Fibroblast of villous mesenchyme (primary cell): ENCODE results near the gene ST6GALNAC1. TPM values are rescaled to one million over a fixed set of nuclear protein-coding genes. Genes with fewer than 3 reads are reported as not detected.

Experiments used
- DNase-seq: peaks from one replicate; pipeline ENCODE4 v3.0.0-alpha.2; 2010; ENCODE audit warnings: low read depth
- H3K4me3 ChIP-seq: 2 replicates; pipeline ENCODE4 v1.5.1; 2011; ENCODE audit warnings: low read depth, mild to moderate bottlenecking, low read length
- total RNA-seq: library from RNA; depleted of rRNA; stranded (reverse); fragments of >200 nt; gene quantifications from 2 replicates; pipeline ENCODE4 v1.2.3, GENCODE V29; 2012
- TF ChIP-seq, protein P1 (sequence below): IDR thresholded peaks from 2 replicates; pipeline ENCODE4 v1.5.1; 2012; ENCODE audit warnings: low read depth, mild to moderate bottlenecking, low read length; ENCODE audit not compliant: insufficient read depth

The ST6GALNAC1 gene
- total RNA-seq, 1 donor = not detected

DNA sequence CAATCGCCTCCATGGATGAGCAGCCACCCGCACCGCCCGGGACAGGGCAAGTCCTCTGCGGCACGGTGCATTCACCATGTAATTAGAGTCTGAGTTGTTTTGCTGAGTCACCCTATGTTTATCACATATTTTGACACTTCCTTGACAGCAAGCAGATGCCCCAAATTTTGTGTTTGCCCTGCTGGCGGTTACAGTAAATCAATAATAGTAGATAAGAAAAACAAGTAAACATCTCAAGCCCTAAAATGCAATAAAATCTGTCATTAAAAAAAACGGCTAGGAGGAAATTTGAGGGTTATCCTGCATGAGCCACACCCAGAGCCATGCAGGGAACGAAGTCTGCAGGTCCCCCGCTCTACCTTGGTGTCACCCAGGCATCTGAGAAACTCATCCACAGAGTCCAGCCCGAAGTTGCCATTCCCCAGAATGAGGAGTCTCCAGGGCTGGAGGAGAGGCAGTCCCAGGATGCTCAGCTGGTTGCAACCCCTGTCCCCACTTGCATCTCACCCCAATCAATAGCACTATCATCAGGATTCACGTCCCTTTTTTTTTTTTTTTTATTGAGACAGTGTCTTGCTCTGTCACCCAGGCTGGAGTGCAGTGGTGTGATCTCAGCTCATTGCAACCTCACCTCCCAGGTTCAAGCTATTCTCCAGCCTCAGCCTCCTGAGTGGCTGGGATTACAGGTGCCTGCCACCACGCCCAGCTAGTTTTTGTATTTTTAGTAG lies 16.5 kb upstream of the ST6GALNAC1 start:
- peak; percentile 92 for DNase-seq
- TF ChIP-seq, protein P1, sequence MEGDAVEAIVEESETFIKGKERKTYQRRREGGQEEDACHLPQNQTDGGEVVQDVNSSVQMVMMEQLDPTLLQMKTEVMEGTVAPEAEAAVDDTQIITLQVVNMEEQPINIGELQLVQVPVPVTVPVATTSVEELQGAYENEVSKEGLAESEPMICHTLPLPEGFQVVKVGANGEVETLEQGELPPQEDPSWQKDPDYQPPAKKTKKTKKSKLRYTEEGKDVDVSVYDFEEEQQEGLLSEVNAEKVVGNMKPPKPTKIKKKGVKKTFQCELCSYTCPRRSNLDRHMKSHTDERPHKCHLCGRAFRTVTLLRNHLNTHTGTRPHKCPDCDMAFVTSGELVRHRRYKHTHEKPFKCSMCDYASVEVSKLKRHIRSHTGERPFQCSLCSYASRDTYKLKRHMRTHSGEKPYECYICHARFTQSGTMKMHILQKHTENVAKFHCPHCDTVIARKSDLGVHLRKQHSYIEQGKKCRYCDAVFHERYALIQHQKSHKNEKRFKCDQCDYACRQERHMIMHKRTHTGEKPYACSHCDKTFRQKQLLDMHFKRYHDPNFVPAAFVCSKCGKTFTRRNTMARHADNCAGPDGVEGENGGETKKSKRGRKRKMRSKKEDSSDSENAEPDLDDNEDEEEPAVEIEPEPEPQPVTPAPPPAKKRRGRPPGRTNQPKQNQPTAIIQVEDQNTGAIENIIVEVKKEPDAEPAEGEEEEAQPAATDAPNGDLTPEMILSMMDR = no peak

DNA sequence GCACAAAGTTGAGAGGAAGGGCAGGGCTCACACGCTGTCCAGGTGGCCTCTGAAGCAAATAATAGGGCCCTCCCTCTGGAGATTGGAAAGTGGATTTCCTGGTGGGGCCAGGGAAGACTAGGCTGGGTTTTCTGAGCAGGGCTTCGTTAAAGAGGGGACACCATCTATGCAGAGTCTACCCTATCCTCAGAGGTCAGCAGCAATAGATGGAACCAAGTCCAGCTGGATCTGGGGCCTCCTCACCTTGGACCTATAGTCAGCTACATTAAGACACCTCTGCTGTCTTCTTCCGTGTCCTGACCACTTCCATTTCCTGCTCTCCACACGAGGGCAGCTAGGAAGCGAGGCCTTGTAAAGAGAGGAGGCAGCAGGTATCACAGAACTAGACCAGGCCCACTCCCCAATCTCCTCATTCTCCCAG lies 14.7 kb upstream of the ST6GALNAC1 start:
- no peak for DNase-seq
- TF ChIP-seq, protein P1 = no peak
- no peak overlapping the region for H3K4me3 ChIP-seq

More for the DNA sequence above, 16.5 kb upstream of the ST6GALNAC1 start:
- no peak overlapping the region for H3K4me3 ChIP-seq

DNA sequence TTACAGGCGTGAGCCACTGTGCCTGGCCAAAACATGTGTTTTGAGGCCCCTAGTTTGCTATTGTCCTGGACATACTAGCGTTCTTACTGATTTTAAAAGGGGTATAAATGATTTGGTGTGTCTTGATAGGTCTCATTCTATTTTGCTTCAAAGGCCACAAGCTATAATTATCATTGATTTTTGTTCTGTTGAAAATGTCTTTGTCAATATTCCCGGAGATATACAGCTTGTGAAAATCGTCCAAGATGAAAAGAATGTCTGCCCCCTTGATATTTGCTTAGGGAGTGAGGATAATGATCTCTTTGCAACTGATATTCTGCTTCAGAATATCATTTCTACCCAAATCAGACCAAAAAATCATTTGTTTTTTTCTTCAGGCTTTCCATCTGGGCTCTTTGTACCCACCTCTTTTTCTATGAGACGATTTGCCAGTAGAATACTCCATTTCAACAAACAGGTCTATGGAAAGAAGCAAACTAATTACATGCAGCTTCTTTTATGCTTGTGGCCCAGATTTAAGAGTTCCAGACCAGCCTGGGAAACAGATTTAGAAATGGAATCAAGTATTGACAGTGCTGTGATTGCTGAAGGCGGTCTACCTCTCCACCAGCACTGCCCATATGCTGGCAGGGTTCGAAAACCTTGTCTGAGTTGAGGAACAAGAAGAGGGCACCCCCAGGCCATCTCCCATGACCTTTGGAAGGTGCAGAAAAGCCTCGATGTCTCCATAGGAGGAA lies 14.1 kb upstream of the ST6GALNAC1 start:
- no peak overlapping the region for H3K4me3 ChIP-seq
- TF ChIP-seq, protein P1 = no peak

DNA sequence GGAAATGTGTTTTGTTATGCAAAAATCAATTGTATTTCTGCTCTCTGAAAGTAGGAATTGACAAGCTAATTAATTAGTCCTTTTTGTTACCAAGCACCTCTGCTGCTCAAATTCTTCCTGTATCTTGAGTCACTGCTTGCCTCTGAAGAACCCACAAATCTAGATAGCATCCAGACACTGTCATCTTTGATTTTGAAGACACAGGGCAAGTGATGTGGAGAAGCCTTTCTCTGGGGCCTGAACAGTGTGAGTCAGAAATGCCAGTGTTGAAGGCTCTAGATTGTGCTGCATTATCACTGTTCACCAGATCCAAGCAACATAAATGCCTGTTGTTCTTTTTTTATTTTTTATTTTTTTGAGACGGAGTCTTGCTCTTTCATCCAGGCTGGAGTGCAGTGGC lies 10.9 kb upstream of the ST6GALNAC1 start:
- TF ChIP-seq, protein P1 = no peak
- H3K4me3 ChIP-seq = no peak overlapping the region
- no peak for DNase-seq

More for the DNA sequence above, 14.1 kb upstream of the ST6GALNAC1 start:
- DNase-seq = no peak

DNA sequence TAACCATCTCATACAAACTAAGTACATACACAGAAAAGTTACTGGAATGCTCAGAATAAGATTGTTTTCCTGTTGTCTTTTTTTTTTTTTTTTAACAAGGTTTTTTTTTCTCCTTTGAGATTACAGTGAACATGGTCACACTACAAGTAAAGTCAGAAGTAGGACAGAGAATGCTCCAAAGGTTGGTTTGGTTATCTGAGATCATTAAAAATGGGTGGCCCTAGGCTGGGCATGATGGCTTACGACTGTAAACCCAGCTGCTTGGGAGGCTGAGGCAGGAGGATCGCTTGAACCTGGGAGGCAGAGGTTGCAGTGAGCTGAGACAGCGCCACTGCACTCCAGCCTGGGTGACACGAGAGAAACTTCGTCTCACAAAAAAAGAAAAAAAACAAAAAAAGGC lies 6.9 kb upstream of the ST6GALNAC1 start:
- TF ChIP-seq, protein P1 = no peak
- DNase-seq = no peak
- H3K4me3 ChIP-seq = no peak overlapping the region

DNA sequence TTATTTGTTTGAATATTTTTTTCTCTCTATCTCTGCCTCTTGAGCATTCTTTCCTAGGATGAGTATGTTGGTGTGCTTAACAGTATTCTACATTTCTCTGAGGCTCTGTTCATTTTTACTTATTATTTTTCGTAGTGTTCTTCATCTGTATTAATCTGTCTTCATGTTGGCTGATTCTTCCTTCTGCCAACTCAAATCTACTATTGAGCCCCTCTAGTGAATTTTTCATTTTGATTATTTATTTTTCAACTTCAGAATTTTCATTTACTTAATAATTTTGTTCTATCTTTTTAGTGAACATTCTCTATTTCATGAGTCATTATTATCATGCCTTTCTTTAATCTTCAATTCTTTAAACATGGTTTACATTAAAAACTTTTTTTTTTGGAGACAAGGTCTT lies 3.2 kb upstream of the ST6GALNAC1 start:
- H3K4me3 ChIP-seq = no peak overlapping the region
- no peak for DNase-seq
- TF ChIP-seq, protein P1 = no peak
